ENCODE measurements around the gene ADAMTS17.

DNA sequence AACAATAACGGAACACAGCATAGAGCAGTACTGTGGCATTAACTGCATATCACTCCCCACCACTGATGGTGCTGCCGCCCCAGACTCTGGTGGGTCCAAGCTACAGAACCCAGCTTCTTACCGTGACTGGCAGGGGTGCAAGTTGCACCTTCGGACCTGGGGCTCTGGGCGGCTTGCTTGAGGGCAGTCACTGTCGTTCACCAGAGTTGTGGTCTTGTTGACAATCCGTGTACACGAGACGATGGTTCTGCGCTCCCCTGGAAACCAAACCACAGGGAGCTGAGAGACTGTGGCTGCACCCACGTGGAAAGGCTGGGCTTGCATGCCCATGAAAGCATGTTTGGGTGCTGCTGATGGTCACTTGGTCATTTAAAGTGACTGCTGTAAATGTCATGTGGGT lies 293.0 kb downstream of the ADAMTS17 start:
- TF ChIP-seq POLR2A (IDR thresholded peaks at IDR 0.05; ENCODE audit: low read length) (no peak), GATA1 (IDR thresholded peaks at IDR 0.05; ENCODE audit: low read depth, low read length) (no peak)
